Prostate gland (tissue), 2 donors: ENCODE data around the gene JMJD8.

Experiments
- POLR2A ChIP-seq: fragments of 450-650 bp; IDR thresholded peaks from one replicate; pipeline ENCODE4 v1.6.1; 2016; ENCODE audit warnings: antibody characterized with exemption, mild to moderate bottlenecking
- TF ChIP-seq, protein P1 (sequence below), 4 experiments: fragments of 200-600 bp in 2 of 4; fragments of 450-650 bp in 2 of 4; sonication (generic) in 2 of 4; IDR thresholded peaks; 1 replicate in 3 of 4; 2 replicates in 1 of 4; pipeline ENCODE4 v1.5.1; 2016 to 2019; ENCODE audit warnings: antibody characterized with exemption in 4 of 4, mild to moderate bottlenecking in 2 of 4, moderate library complexity in 2 of 4

DNA sequence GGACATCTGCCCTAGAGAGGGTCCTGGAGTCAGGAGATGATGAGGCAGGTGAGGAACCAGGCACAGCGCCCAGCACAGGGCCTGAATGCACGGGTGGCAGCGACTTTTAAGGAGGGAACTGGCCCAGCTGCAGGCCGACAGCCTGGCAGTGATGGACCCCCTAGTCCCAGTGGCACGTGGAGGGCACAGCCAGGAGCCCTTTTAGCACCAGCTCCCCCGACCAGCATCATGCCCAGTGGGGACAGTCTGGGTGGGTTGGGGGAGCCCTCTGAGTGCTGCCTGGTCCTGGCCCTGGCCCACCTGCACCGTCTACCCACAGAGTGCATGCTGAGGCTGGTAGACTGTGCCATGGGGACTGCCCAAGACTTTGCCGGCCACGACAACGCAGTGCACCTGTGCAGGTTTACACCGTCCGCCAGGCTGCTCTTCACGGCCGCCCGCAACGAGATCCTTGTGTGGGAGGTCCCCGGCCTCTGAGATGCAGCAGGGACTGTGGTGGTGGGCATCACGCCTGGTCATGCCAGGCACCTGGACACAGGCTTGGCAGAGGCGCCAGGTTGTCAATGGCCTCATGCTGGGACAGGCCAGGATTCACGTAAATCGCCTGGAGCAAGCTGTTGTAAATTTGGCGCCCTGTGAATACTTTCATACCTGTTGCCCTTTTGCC is 16.9 kb downstream of the JMJD8 start:
- TF ChIP-seq, protein P1, sequence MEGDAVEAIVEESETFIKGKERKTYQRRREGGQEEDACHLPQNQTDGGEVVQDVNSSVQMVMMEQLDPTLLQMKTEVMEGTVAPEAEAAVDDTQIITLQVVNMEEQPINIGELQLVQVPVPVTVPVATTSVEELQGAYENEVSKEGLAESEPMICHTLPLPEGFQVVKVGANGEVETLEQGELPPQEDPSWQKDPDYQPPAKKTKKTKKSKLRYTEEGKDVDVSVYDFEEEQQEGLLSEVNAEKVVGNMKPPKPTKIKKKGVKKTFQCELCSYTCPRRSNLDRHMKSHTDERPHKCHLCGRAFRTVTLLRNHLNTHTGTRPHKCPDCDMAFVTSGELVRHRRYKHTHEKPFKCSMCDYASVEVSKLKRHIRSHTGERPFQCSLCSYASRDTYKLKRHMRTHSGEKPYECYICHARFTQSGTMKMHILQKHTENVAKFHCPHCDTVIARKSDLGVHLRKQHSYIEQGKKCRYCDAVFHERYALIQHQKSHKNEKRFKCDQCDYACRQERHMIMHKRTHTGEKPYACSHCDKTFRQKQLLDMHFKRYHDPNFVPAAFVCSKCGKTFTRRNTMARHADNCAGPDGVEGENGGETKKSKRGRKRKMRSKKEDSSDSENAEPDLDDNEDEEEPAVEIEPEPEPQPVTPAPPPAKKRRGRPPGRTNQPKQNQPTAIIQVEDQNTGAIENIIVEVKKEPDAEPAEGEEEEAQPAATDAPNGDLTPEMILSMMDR (IDR thresholded peaks at IDR 0.05) = no peak
- TF ChIP-seq POLR2A = no peak
